T-helper 1 cell treated with Interleukin-12 subunit alpha and Interleukin-12 subunit beta and Interleukin-4 antibody, amounts not matched to agents 30 μg/mL and 1 μg/mL, for 36 hours (primary cell): Measurements from ENCODE around the gene ANKRD35.
"Not testable (repeated sequence)": the region's sequence is repeated elsewhere in the genome, so short reads cannot be mapped to it uniquely, and the experiment has no call there.

Source experiments
- H3K27ac Mint-ChIP-seq: one replicate; pipeline ENCODE4 v1.8.0; 2021; ENCODE audit warnings: mild to moderate bottlenecking, mixed read lengths
- H3K27me3 Mint-ChIP-seq: one replicate; pipeline ENCODE4 v1.8.0; 2021; ENCODE audit warnings: low read depth, mixed read lengths
- H3K36me3 Mint-ChIP-seq: one replicate; pipeline ENCODE4 v1.8.0; 2021; ENCODE audit warnings: low read depth, mixed read lengths
- H3K4me1 Mint-ChIP-seq: one replicate; pipeline ENCODE4 v1.8.0; 2021; ENCODE audit warnings: low read depth, mixed read lengths
- H3K4me3 Mint-ChIP-seq: one replicate; pipeline ENCODE4 v1.8.0; 2021; ENCODE audit warnings: mild to moderate bottlenecking, moderate library complexity, mixed read lengths
- H3K9me3 Mint-ChIP-seq: one replicate; pipeline ENCODE4 v1.8.0; 2021; ENCODE audit warnings: mixed read lengths

Gene ANKRD35, protein sequence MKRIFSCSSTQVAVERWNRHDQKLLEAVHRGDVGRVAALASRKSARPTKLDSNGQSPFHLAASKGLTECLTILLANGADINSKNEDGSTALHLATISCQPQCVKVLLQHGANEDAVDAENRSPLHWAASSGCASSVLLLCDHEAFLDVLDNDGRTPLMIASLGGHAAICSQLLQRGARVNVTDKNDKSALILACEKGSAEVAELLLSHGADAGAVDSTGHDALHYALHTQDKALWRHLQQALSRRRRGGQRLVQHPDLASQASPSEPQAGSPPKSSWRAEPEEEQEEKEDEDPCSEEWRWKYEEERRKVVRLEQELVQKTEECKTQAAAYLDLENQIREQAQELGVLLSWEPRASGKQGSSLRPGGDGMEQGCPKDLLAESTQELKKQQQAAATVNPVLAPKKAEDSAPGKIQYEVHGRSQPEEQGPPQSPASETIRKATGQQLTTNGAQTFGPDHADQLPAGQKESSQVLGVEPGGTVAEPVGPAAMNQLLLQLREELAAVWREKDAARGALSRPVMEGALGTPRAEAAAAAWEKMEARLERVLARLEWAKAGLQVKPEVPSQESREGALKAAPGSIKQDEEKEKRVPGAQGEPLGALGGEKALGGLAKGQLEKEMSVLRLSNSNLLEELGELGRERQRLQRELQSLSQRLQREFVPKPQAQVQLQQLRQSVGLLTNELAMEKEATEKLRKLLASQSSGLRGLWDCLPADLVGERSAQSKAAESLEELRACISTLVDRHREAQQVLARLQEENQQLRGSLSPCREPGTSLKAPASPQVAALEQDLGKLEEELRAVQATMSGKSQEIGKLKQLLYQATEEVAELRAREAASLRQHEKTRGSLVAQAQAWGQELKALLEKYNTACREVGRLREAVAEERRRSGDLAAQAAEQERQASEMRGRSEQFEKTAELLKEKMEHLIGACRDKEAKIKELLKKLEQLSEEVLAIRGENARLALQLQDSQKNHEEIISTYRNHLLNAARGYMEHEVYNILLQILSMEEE

DNA sequence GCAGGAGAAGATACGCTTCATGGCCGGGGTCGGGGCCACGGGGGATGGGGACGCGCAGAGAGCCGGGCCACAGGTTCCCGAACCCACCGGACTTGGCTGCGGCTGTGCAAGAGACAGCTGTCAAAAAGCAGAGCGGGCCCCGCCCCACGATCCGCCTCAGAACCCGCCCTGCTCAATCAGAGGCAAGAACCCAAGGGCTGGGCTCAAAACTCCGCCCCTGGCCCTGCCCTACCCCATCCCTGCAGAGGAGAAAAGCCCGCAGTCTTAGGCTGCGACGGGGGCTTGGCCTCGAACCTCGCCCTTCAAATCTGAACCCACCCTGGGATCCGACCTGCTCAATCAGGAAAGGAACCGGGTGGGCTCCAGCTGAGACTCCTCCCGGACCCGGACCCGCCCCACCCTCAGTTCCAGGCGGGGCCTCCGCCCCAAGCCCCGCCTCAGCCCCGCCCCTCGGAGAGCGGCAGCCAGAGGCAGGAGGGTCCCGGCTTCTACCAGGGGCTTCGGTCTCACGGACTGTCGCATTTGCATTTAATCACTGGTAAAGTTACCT, at the start of gene ANKRD35:
TSS of gene ANKRD35 (minus strand) at position 129 of the 550 bp plus-strand sequence. CDS start at position 21, 108 bp downstream.
- Mint-ChIP-seq H3K27ac (peak within 1 kb of the TSS; percentile 7), H3K4me1 (peaks cover 12% of the 10 kb centered on the region)

DNA sequence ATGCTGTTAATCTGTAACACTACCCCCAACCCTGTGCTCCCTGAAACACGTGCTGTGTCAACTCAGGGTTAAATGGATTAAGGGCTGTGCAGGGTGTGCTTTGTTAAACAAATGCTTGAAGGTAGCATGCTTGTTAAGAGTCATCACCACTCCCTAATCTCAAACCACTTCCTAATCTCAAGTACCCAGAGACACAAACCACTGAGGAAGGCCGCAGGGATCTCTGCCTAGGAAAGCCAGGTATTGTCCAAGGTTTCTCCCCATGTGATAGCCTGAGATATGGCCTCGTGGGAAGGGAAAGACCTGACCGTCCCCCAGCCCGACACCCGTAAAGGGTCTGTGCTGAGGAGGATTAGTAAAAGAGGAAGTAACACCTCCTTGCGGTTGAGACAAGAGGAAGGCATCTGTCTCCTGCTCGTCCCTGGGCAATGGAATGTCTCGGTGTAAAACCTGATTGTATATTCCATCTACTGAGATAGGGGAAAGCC, 46.9 kb upstream of the ANKRD35 start:
- Mint-ChIP-seq H3K36me3 (peaks cover 24% of the 10 kb centered on the region), H3K27ac (peak overlapping the region; percentile 54), H3K4me3 (peak overlapping the region; percentile 63), H3K4me1 (peaks cover 23% of the 10 kb centered on the region)
- not testable (repeated sequence) for H3K27me3 Mint-ChIP-seq, H3K9me3 Mint-ChIP-seq

More for the DNA sequence above, at the start of gene ANKRD35:
- no peaks in the 10 kb centered on the region for H3K9me3 Mint-ChIP-seq
- H3K27me3 Mint-ChIP-seq, result peaks cover 33% of the 10 kb centered on the region
- H3K4me3 Mint-ChIP-seq, result peak within 1 kb of the TSS; percentile 76
- H3K36me3 Mint-ChIP-seq, result no peaks in the 10 kb centered on the region

DNA sequence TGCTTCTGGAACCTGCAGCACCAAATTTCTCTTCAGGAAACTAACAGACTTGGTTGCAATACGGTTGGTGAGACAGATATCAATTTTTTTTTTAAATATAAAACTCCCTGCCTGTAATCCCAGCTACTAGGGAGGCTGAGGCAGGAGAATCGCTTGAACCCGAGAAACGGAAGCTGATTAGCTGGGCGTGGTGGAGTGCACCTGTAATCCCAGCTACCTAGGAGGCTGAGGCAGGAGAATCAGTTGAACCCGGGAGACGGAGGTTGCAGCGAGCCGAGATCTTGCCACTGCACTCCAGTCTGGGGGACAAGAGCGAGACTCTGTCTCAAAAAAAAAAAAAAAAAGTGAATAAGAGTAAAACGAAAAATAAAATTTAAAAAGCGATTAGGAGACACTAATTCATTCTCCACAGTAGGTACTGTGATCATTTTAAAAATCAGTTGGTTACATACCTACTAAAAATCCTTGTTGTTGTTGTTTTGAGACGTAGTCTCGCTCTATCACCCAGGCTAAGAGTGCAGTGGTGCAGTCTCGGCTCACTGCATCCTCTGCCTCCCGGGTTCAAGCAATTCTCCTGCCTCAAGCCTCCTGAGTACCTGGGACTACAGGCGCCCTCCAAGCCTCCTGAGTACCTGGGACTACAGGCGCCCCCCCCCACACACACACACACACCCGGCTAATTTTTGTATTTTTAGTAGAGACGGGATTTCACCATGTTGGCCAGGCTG, 42.4 kb upstream of the ANKRD35 start:
- Mint-ChIP-seq H3K9me3 (no peaks in the 10 kb centered on the region), H3K27ac (peak overlapping the region; percentile 18), H3K36me3 (peaks cover 5% of the 10 kb centered on the region), H3K4me3 (peak overlapping the region; percentile 68), H3K27me3 (no peaks in the 10 kb centered on the region), H3K4me1 (peaks cover 23% of the 10 kb centered on the region)

DNA sequence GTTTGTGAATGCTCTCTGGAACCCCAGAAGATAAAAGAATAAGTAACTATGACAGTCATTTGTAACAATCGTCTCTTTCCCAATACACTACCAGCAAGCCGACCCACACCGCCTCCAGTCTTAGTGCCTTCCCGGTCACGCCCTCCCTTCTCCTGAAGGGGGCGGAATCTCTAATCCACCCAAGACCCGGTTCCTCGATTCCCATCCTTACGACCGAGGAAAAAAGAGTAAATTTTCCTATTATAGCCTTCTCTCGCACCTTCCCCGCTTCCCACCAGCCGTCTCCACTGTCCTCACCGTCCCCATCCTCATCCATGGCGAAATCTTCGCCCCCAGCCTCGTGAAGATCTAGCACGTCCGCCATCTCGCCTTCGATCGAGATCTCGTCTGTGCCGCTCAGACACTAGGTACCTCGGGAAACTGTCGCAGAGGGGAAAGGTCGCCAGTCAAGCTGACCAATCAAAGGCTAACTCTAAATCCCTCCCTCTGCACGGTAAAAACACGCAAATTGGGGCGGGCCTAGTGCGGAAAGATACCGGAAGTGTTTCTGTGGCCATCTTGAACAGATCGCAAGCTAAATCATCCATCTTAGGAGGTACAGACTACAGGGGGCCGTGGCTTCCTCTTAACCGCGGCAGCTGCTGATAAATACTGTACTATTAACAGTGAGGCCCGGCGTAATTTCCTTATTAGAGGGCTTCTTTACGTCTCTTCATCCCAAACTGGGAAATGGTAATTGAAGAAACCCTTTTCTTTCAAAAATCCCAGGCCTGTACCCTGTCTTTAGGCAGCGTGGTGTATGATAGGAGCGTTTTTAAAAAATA, 41.6 kb upstream of the ANKRD35 start, which contains the start of gene RBM8A:
TSS of gene RBM8A (minus strand) at position 422 of the 824 bp plus-strand sequence. CDS start at position 364, 58 bp downstream.
- H3K27me3 Mint-ChIP-seq, result no peaks in the 10 kb centered on the region
- H3K9me3 Mint-ChIP-seq, result no peaks in the 10 kb centered on the region
- H3K4me3 Mint-ChIP-seq, result peak within 1 kb of the TSS; percentile 68
- H3K4me1 Mint-ChIP-seq, result peaks cover 15% of the 10 kb centered on the region
- H3K27ac Mint-ChIP-seq, result peak within 1 kb of the TSS; percentile 18
- H3K36me3 Mint-ChIP-seq, result peaks cover 5% of the 10 kb centered on the region

DNA sequence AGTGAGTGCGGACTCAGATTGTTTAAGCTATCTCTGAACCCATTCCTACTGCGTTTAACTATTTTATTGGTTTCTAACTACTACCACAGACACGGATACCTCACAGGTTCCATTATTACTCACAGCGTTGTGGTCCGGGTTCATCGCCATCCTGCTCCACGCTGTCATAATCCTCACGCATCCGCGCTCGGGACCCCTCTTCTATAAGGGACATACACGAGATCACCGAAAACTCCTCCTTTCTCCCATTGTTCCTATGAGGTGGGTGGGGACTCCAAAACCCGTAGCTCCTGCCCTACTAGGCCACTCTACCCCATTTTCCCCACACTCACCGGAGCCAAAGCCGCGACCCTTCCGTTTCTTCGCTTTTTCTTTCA, 41.0 kb upstream of the ANKRD35 start:
- H3K27ac Mint-ChIP-seq, result no peak overlapping the region
- H3K27me3 Mint-ChIP-seq, result no peaks in the 10 kb centered on the region
- peaks cover 12% of the 10 kb centered on the region for H3K4me1 Mint-ChIP-seq
- H3K9me3 Mint-ChIP-seq, result no peaks in the 10 kb centered on the region
- no peak overlapping the region for H3K4me3 Mint-ChIP-seq
- peaks cover 4% of the 10 kb centered on the region for H3K36me3 Mint-ChIP-seq

DNA sequence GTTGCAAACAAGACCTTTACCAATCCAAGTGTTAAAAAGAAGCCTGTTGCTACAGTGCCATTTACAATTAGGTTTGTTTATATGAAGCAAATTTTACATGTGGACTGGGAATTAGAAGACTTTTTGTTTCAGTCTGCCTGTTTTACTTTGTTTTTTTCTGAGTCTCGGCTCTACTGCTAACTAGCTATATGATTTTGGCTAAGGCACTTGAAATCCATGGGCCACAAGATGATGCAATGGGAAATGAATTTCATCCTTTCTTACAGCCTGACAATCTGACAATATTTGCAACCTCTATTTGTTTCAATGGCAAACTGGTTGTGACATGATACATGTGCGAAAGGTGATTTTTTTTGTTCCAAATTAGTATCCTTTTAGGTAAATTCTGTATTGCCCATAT, 36.6 kb upstream of the ANKRD35 start:
- no peaks in the 10 kb centered on the region for H3K27me3 Mint-ChIP-seq
- H3K9me3 Mint-ChIP-seq, result no peaks in the 10 kb centered on the region
- no peak overlapping the region for H3K27ac Mint-ChIP-seq
- H3K4me1 Mint-ChIP-seq, result peaks cover 28% of the 10 kb centered on the region
- peaks cover 10% of the 10 kb centered on the region for H3K36me3 Mint-ChIP-seq
- H3K4me3 Mint-ChIP-seq, result no peak overlapping the region

DNA sequence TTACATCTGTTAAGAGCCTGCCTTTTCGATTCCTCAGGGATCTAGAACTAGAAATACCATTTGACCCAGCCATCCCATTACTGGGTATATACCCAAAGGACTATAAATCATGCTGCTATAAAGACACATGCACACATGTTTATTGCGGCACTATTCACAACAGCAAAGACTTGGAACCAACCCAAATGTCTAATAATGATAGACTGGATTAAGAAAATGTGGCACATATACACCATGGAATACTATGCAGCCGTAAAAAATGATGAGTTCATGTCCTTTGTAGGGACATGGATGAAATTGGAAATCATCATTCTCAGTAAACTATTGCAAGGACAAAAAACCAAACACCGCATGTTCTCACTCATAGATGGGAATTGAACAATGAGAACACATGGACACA, 34.6 kb upstream of the ANKRD35 start:
- peaks cover 26% of the 10 kb centered on the region for H3K4me1 Mint-ChIP-seq
- peak overlapping the region; percentile 70 for H3K27ac Mint-ChIP-seq
- not testable (repeated sequence) for H3K27me3 Mint-ChIP-seq, H3K9me3 Mint-ChIP-seq
- H3K4me3 Mint-ChIP-seq, result peak overlapping the region; percentile 75
- H3K36me3 Mint-ChIP-seq, result peaks cover 22% of the 10 kb centered on the region

DNA sequence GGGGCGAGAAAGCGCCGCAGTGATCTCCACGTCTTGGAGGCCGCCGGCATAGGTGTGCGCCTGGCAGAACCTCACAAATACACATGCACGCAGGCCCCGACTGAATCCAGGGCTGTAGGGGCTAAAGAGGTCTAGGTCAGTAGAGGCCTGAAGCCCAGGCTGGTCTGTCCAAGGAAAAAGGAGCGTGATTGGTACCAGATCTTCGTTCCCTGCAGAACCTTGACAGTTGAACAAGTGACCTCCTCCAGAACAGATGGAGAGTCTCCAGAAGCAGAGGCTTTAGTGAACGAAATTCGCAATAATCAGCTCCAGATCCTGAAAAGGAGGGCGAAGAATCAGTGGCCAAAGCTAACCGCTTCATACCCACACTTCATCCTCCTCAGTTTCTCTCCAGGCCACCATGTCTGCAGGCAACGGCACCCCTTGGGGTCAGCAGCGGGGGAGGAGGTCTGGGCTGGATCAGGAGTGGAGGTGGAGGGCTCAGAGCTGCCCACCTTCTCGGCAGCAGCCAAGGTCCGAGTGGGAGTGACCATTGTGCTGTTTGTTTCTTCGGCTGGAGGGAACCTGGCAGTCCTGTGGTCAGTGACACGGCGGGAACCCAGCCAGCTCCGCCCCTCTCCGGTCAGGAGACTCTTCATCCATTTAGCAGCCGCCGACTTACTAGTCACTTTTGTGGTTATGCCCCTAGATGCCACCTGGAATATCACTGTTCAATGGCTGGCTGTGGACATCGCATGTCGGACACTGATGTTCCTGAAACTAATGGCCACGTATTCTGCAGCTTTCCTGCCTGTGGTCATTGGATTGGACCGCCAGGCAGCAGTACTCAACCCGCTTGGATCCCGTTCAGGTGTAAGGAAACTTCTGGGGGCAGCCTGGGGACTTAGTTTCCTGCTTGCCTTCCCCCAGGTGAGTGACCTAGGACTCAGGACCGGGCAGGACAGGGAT, 33.6 kb upstream of the ANKRD35 start:
- Mint-ChIP-seq H3K4me3 (peak overlapping the region; percentile 93), H3K27me3 (no peaks in the 10 kb centered on the region), H3K4me1 (peaks cover 26% of the 10 kb centered on the region), H3K9me3 (no peaks in the 10 kb centered on the region), H3K36me3 (peaks cover 28% of the 10 kb centered on the region), H3K27ac (peak overlapping the region; percentile 91)

DNA sequence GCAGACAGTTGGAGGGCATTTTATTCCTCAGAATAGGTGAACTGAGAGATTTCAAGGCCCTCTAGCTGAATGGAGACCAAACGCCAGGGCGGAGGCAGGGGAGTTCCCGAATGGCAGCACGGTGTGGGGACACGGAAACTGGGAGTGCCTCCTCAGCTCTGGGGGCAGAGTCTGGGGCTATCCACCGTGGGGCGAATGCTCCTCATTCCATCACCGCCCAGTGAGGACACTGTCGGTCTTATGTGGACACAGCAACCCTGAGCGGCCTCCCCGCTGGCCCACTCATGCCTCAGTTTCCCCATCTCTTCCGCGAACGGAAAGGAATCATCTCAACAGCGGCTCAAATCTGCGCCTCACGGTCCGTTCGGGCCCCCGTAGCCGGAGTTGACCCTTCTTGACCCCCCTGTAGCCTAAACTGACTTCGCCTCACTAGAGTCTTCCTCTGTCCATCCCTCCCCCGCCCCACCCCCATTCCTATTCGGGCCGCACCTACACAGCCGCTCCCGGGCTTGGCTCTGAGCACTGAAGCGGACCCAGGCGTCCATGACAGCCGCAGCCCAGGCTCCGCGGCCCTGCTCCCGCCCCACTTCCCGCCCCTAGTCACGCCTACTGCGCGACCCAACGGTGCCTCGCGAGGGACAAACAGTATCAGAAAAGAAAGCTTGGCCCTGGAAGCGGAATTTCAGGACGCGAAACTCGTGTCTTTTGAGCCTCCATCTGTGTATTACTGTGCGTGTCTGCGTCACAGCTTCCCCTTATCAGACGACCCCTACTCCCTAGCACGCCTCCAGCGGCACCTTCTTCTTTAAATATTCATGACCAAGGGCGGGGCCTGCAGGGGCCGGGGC, 32.7 kb upstream of the ANKRD35 start, which contains the start of gene PEX11B:
TSS of gene PEX11B (minus strand) at position 574 of the 848 bp plus-strand sequence. CDS start at position 545, 29 bp downstream.
- peak within 1 kb of the TSS; percentile 93 for H3K4me3 Mint-ChIP-seq
- peaks cover 34% of the 10 kb centered on the region for H3K36me3 Mint-ChIP-seq
- no peaks in the 10 kb centered on the region for H3K9me3 Mint-ChIP-seq
- H3K4me1 Mint-ChIP-seq, result peaks cover 32% of the 10 kb centered on the region
- H3K27me3 Mint-ChIP-seq, result no peaks in the 10 kb centered on the region
- peak within 1 kb of the TSS; percentile 91 for H3K27ac Mint-ChIP-seq

DNA sequence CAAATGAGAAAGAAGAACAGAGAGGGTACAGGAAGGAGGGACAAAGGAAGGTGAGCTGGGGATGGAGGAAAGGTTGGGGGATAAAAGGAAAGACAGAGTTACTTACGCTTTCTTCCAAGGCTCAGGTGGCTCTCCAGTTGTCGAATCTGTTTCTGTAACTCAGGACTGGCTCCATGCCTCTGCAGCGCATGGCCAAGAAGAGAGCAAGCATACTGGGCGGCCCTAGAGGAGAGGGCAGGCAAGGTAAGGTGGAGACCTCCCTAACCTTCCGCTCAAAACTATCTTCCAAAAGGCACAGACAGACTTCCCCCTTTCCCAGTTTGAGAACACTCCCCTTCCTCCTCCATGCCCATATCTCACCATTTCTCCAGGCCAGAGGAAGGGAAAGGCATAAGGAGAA, 31.9 kb upstream of the ANKRD35 start:
- peak overlapping the region; percentile 93 for H3K4me3 Mint-ChIP-seq
- H3K27me3 Mint-ChIP-seq, result no peaks in the 10 kb centered on the region
- peak overlapping the region; percentile 91 for H3K27ac Mint-ChIP-seq
- peaks cover 33% of the 10 kb centered on the region for H3K4me1 Mint-ChIP-seq
- no peaks in the 10 kb centered on the region for H3K9me3 Mint-ChIP-seq
- peaks cover 34% of the 10 kb centered on the region for H3K36me3 Mint-ChIP-seq

DNA sequence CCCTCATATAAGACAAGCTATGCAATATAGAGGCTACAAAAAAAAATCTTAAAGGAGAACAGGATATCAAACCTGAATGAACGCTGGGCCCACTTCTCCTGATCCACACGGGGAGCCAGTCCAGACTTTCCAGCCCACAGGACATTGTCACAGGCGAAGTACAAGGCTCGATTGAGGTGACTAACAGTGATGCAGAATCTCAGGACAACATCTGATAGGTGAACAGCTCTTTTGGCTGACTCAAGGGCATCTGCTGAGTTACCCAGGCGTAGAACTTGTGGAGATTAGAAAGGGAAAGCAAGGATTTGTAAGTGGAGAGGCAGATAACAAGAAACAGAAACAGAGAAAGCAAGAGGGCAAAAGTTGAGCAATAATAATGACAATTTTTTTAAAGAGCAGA, 31.1 kb upstream of the ANKRD35 start:
- peak overlapping the region; percentile 83 for H3K4me3 Mint-ChIP-seq
- H3K36me3 Mint-ChIP-seq, result peaks cover 42% of the 10 kb centered on the region
- peaks cover 33% of the 10 kb centered on the region for H3K4me1 Mint-ChIP-seq
- peak overlapping the region; percentile 56 for H3K27ac Mint-ChIP-seq
- H3K9me3 Mint-ChIP-seq, result no peaks in the 10 kb centered on the region
- no peaks in the 10 kb centered on the region for H3K27me3 Mint-ChIP-seq
